ENCODE measurements around the gene SYTL3. TPM values are rescaled to one million over a fixed set of nuclear protein-coding genes. Genes with fewer than 3 reads are reported as not detected.

SYTL3 gene
- total and polyA plus RNA-seq, 2 donors (not counting 1 experiment from before 2014, with no cell fraction given): 1.1 to 5.4 TPM

DNA sequence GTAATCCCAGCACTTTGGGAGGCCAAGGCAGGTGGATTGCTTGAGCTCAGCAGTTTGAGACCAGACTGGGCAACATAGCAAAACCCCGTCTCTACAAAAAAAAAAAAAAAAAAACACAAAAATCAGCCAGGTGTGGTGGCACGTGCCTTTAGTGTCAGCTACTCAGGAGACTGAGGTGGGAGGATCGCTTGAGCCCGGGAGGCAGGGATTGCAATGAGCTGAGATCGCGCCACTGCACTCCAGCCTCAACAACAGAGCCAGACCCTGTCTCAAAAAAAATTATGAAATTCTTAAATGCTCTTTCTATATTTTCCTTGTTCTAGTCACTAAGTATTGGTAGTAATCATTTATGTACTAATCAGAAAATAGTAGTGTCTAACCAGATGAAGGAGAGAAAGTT lies 30.6 kb downstream of the SYTL3 start:
- Histone ChIP-seq H3K4me2 (replicated peaks; ENCODE audit: low read depth, low read length, poor library complexity, severe bottlenecking) (no peak overlapping the region), H3K27ac (ENCODE audit: low read length in 2 of 2) (no peak overlapping the region), H3K9me3 (ENCODE audit: control extremely low read depth in 1 of 3, control insufficient read depth in 2 of 3, insufficient read depth in 1 of 3, low read length in 2 of 3) (no peaks in the 10 kb centered on the region), H3K9ac (ENCODE audit: low read length) (no peak overlapping the region), H2AFZ (ENCODE audit: insufficient read depth, low read depth, low read length, poor library complexity, severe bottlenecking) (no peak overlapping the region), H4K20me1 (ENCODE audit: control insufficient read depth, insufficient read depth, low read length, poor library complexity, severe bottlenecking) (no peaks in the 10 kb centered on the region), H3K4me3 (ENCODE audit: control extremely low read depth in 1 of 5, extremely low read depth in 1 of 5, insufficient read depth in 1 of 5, low read depth in 2 of 5, low read length in 4 of 5) (no peak overlapping the region), H3K4me1 (ENCODE audit: control insufficient read depth in 2 of 2, insufficient read depth in 2 of 2, low read length in 2 of 2) (no peaks in the 10 kb centered on the region), H3K36me3 (replicated peaks in 1 of 2; ENCODE audit: control extremely low read depth in 1 of 2, control insufficient read depth in 1 of 2, extremely low read depth in 1 of 2, insufficient read depth in 2 of 2, low read length in 1 of 2) (no peaks in the 10 kb centered on the region), H3K27me3 (replicated peaks in 1 of 4; ENCODE audit: control extremely low read depth in 1 of 4, control insufficient read depth in 3 of 4, insufficient read depth in 4 of 4, low read length in 3 of 4) (no peaks in the 10 kb centered on the region), H3K79me2 (ENCODE audit: control insufficient read depth, insufficient read depth, low read length) (no peaks in the 10 kb centered on the region)
- ATAC-seq (ENCODE audit: low read depth): no peak
- Mint-ChIP-seq H3K27me3 (no peaks in the 10 kb centered on the region), H3K9me3 (ENCODE audit: insufficient read depth) (no peaks in the 10 kb centered on the region), H3K4me3 (no peak overlapping the region), H3K4me1 (no peaks in the 10 kb centered on the region), H3K27ac (no peak overlapping the region)
- ChIA-PET POLR2A (no interaction called here), CTCF (no interaction called here)
- intact Hi-C loops (cut with micrococcal nuclease): no loop called here
- WGBS (ENCODE audit: insufficient coverage): 89% methylated on average over 3 of the region's 6 CpGs
- TF ChIP-seq, protein P1, sequence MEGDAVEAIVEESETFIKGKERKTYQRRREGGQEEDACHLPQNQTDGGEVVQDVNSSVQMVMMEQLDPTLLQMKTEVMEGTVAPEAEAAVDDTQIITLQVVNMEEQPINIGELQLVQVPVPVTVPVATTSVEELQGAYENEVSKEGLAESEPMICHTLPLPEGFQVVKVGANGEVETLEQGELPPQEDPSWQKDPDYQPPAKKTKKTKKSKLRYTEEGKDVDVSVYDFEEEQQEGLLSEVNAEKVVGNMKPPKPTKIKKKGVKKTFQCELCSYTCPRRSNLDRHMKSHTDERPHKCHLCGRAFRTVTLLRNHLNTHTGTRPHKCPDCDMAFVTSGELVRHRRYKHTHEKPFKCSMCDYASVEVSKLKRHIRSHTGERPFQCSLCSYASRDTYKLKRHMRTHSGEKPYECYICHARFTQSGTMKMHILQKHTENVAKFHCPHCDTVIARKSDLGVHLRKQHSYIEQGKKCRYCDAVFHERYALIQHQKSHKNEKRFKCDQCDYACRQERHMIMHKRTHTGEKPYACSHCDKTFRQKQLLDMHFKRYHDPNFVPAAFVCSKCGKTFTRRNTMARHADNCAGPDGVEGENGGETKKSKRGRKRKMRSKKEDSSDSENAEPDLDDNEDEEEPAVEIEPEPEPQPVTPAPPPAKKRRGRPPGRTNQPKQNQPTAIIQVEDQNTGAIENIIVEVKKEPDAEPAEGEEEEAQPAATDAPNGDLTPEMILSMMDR (IDR thresholded peaks at IDR 0.05): no peak
- TF ChIP-seq EZH2 (IDR thresholded peaks at IDR 0.05; ENCODE audit: borderline replicate concordance, insufficient read depth, low read depth, low read length, poor library complexity, severe bottlenecking): no peak
- DNase-seq: no peak

GRCh38 chr6:158684311-158684710 lies 34.5 kb downstream of the SYTL3 start:
- H3K9me3 Mint-ChIP-seq (ENCODE audit: insufficient read depth): no peaks in the 10 kb centered on the region
- H3K9me3 ChIP-seq (ENCODE audit: control extremely low read depth in 1 of 3, control insufficient read depth in 2 of 3, insufficient read depth in 1 of 3, low read length in 2 of 3): peaks cover 0 to 3% (median 0%) of the 10 kb centered on the region in 3 donors
- no peak for TF ChIP-seq EZH2 (IDR thresholded peaks at IDR 0.05; ENCODE audit: borderline replicate concordance, insufficient read depth, low read depth, low read length, poor library complexity, severe bottlenecking)
- TF ChIP-seq, protein P1 (IDR thresholded peaks at IDR 0.05): no peak
- 97% methylated on average over 4 of the region's 5 CpGs for WGBS (ENCODE audit: insufficient coverage)
- no peaks in the 10 kb centered on the region for H4K20me1 ChIP-seq (ENCODE audit: control insufficient read depth, insufficient read depth, low read length, poor library complexity, severe bottlenecking)
- H3K4me3 Mint-ChIP-seq: no peak overlapping the region
- no peaks in the 10 kb centered on the region for H3K79me2 ChIP-seq (ENCODE audit: control insufficient read depth, insufficient read depth, low read length)
- no peaks in the 10 kb centered on the region for H3K36me3 ChIP-seq (replicated peaks in 1 of 2; ENCODE audit: control extremely low read depth in 1 of 2, control insufficient read depth in 1 of 2, extremely low read depth in 1 of 2, insufficient read depth in 2 of 2, low read length in 1 of 2)
- intact Hi-C loops (cut with micrococcal nuclease): no loop called here
- no peak overlapping the region for H3K27ac ChIP-seq (ENCODE audit: low read length in 2 of 2)
- H3K4me3 ChIP-seq (ENCODE audit: control extremely low read depth in 1 of 5, extremely low read depth in 1 of 5, insufficient read depth in 1 of 5, low read depth in 2 of 5, low read length in 4 of 5): no peak overlapping the region
- peaks cover 24% of the 10 kb centered on the region for H3K4me1 Mint-ChIP-seq
- ChIA-PET POLR2A (interaction anchor here (0.6 to 0.7 kb wide), 2 partner anchors 29 to 31 kb away, joined by 3 read pairs; no protein-coding TSS in a partner anchor), CTCF (interaction anchor here (1.0 kb wide), 1 partner anchor 22 kb away, joined by 4 read pairs; no protein-coding TSS in a partner anchor)
- H3K27ac Mint-ChIP-seq: no peak overlapping the region
- H3K27me3 Mint-ChIP-seq: no peaks in the 10 kb centered on the region
- ATAC-seq (ENCODE audit: low read depth): no peak
- H3K9ac ChIP-seq (ENCODE audit: low read length): no peak overlapping the region
- H3K27me3 ChIP-seq (replicated peaks in 1 of 4; ENCODE audit: control extremely low read depth in 1 of 4, control insufficient read depth in 3 of 4, insufficient read depth in 4 of 4, low read length in 3 of 4): no peaks in the 10 kb centered on the region
- DNase-seq: no peak
- H3K4me1 ChIP-seq (ENCODE audit: control insufficient read depth in 2 of 2, insufficient read depth in 2 of 2, low read length in 2 of 2): peaks cover 17 to 18% of the 10 kb centered on the region in 2 donors
- H3K4me2 ChIP-seq (replicated peaks; ENCODE audit: low read depth, low read length, poor library complexity, severe bottlenecking): no peak overlapping the region
- H2AFZ ChIP-seq (ENCODE audit: insufficient read depth, low read depth, low read length, poor library complexity, severe bottlenecking): no peak overlapping the region

Measured in B cell (primary cell).